SHP77 (cell line): ENCODE measurements around the gene ITLN1.

Source experiments
- DNase-seq, 2 experiments: peaks; one replicate each; lab custom pipeline; 2025; lab: John Stamatoyannopoulos, UW

The ITLN1 gene

GRCh38 chr1:160858097-160858496 lies 26.9 kb downstream of the ITLN1 start:
- DNase-seq = peak in 1 of 2 experiments; percentile 9

DNA sequence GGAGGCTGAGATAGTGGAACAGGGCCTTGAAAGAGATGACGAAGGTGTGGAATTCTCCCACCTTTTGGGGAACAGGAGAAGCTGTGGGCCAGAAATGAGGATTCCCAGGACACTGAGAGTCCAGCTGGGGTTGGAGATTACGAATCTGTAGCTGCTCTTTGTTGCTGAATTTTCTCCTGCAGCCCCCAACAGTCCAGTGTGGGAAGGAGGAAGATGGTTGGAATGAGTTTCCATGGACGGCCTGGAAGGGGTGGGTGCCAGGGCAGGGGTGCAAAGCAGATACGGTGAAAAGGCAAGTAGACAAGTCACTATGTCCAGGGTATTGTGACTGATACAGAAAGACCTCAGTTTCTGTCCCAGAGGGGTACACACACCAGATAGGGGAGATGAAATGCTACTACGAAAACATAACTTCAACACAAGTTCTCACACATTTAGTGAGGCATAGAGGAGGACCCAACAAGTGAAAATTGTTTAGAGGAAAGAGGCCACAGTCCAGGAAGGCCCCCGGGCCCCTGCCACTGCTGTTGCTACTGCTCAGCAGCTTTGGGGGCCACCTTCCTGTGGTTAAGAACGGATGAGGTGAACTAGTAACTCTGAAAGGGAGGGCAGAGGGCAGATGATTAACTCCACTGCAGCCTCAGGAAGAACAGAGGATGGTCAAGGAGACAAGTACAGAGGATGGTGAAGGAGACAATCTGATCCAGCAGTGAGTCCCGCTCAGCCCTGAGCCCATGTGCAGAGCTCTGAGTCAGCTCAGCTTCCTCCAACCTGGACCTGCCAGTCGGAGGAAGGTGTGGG lies 29.6 kb downstream of the ITLN1 start:
- no peak for DNase-seq

- no peak for DNase-seq
These were observed 31.2 kb downstream of the ITLN1 start for GRCh38 chr1:160853754-160854153.

- no peak for DNase-seq
These were observed 32.0 kb downstream of the ITLN1 start for GRCh38 chr1:160853014-160853413.

DNA sequence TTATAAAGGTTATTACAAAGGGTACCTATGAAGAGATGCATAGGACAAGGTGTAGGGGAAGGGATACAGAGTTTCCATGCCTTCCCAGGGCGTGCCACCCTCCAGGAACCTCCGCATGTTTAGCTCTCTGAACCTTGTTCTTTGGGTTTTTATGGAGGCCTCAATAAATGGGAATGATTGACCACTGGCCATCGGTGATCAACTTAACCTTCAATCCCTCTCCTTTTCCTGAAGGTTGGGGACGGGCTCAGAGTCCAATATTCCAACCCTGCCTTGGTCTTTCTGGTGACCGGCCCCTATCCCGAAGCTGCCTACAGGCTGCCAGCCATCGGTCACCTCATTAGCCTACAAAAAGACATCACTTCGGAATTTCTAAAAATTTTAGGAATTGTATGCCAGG lies 34.0 kb downstream of the ITLN1 start:
- no peak for DNase-seq

DNA sequence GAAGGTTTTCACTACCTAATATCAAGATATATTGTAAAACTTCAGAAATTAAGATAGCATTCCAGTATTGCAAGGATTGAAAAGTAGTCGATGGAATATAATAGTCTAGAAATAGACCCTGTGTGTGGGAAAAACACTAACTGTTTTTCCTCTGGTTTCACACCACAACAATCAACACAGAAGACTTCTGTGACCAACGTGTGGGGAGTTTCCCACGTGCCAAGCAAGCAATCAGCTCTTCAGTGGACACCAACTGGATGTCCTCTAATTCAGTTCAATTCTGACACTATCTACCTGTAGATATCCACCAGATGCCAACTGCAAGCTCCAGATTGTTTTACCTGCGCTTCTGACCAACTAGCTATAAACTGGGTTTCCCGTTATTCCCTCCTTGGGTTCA lies 34.4 kb downstream of the ITLN1 start:
- no peak for DNase-seq

DNA sequence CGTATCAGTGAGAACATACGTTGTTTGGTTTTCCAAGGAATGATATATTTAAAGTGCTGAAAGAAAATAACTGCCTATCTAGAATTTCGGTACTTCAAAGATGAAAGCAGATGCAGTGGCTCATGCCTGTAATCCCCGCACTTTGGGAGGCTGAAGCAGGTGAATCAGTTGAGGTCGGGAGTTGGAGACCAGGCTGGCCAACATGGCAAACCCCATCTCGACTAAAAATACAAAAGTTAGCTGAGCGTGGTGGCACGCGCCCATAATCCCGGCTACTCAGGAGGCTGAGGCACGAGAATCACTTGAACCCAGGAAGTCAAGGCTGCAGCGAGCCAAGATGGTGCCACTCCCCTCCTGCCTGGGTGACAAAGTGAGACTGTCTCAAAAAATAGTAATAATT lies 38.7 kb downstream of the ITLN1 start:
- DNase-seq = no peak

DNA sequence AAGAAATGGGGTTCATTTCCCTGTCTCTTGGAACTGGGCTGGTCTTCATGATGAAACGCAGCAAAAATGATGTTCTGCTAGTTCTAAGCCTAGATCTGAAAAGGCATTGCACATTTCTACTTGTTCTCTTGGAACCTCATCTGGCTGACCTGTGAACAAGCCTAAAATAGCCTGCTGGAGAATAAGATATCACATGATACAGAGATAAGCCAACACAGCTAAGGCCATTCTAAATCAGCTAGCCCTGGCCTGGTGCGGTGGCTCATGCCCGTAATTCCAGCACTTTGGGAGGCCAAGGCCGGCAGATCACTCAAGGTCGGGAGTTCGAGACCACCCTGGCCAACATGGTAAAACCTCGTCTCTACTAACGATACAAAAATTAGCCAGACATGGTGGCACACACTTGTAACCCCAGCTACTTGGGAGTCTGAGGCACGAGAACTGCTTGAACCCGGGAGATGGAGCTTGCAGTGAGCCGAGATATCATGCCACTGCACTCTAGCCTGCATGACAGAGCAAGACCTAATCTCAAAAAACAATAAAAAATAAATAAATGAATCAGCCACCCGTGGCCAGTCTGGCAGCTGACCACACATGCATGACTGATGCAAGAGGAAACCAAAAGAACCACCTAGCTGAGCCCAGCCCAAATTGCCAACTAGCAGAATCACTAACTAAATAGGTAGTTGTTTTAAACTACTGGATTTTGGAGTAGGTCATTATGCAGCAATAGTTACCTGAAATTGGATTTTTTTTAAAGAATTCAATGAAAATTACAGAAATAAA lies 40.3 kb downstream of the ITLN1 start:
- no peak for DNase-seq

GRCh38 chr1:160841079-160841478 lies 43.9 kb downstream of the ITLN1 start:
- no peak for DNase-seq

DNA sequence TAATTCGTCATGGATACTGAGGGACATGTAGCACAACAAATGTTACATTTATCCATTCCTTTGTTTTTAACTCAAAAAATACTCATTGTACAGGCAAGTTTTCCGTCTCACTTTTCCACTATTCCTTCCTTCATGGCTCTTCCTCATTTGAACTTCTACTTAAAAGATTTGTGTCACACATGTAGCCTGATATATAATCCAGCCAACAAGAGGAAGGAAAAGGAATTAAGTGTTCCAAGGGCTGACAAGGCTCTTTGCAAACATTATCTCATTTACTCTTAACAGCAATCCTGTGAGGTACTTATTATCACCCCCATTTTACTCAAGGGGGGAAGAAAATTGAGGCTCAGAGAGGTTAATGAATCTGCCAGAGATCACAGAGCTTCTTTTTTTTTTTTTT lies 45.2 kb downstream of the ITLN1 start:
- DNase-seq = no peak

DNA sequence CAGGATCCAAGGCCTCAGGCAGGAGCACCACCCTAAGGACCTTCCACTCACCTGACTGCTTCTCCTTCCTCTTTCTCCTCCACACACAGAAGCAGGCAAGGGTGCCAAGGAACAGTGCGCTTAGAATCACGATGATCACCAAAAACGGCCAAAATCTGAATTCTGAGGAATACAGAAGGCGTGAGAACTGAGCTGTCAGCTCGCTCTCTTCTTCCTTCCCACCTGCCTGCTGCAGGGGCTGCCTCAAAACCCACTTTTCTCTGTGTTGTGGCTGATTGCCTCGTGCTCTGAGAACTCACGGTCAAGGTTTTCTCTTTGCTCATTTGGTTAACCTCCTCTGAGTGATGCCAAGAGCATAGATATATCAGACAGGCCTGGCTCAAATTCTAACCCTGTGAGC lies 46.1 kb downstream of the ITLN1 start:
- no peak for DNase-seq

GRCh38 chr1:160837558-160838205 lies 47.3 kb downstream of the ITLN1 start:
- peak in 1 of 2 experiments; percentile 19 for DNase-seq

DNA sequence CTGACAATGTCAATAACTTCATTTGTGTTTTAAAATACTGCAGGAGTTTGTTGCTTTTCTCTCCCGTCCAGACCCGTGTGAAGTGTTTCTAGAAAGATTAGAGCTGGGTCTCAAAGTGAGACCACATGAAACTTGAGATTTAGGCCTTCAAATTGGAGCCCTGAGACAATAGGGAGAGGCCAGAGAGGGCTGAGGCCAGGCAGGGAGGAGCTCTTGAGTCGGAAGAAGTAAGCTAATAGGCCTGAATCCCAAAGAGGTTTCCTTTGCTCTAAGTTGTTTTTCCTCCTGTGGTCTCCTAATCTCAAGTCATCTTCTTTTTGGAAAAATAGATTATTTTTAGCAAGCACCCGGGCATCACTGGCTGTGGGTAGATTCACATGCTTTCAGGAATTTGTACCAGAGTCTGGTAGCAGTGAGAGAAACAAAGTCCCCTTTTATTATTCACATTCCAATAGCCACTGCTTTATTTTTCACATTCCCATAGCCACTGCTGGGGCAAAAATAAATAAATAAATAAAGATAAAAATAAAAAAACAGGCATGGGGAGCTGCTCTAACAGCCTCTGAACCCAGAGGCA lies 47.9 kb downstream of the ITLN1 start:
- DNase-seq = no peak

DNA sequence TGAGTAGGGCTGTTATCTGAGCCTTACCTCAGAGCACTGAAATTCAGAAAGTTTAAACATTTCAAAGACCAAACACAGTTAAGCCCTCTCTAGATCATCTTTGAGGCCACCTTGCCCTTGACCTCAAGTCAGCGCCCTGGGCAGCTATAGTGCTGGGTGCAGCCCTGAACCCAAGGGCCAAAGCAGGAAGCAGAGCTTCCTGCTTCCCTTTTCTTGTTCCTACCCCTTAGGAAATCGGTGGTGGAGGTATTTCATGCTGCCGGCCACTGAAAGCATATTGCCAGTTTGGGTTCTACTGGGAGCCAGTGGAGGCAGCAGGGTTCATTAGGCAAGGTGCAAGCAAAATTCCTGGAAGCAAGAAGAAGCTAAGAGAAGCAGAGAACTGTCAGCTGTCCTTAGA lies 48.4 kb downstream of the ITLN1 start:
- DNase-seq = no peak

DNA sequence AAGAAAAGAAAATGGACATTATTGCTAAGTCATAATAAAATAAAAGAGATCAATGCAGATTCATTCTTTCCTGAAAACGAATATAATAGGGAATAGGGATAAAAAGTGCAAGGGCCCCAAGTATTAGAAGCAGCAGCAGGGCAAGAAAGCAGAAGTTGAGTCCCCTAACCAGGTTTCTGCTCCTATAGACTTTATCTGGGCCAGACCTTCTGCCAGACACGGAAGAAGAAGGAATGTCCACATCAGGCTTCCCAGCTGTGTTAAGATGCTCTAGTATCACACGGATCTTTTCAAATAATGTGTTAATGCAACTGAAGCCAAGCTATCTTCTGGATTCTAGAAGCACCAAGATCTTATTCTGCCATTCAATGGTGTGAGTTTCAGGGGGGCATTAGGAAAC lies 49.2 kb downstream of the ITLN1 start:
- no peak for DNase-seq

DNA sequence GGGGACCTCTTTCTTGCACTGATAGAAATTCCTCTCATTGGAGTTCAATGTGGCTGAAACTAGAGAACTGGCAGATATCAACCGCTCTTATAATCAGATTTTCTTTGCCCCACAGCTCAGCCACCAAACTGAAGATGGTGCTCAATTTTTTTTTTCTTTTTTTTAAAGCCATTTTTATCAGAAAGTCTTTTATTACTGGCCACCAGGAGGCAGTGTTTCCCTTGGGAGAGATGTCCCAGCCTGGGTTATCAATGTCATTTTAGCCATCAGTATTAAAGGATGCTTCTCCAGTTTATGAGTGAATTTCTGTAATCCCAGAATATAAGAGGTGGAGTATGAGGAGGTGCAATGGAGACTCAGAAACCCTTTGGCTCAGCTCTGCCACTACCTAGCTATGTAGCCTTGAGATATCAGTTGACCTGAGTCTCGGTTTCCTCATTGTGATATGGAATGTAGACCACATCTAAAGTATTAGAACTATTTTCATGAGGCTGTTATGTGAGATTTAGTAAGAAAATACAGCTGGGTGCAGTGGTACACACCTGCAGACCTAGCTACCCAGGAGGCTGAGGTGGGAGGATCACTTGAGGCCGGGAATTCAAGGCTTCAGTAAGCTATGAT lies 49.9 kb downstream of the ITLN1 start:
- peak in 1 of 2 experiments; percentile 16 for DNase-seq

- DNase-seq = peak; percentile 65 to 76
These were observed 54.4 kb downstream of the ITLN1 start for GRCh38 chr1:160830321-160831153.

GRCh38 chr1:160829766-160830165 lies 55.2 kb downstream of the ITLN1 start:
- DNase-seq = no peak

- DNase-seq = no peak
These were observed 57.6 kb downstream of the ITLN1 start for GRCh38 chr1:160827418-160827817.

- no peak for DNase-seq
These were observed 58.4 kb downstream of the ITLN1 start for GRCh38 chr1:160826546-160826945.
